ENCODE measurements around the gene GRB7.

GRB7 gene

DNA sequence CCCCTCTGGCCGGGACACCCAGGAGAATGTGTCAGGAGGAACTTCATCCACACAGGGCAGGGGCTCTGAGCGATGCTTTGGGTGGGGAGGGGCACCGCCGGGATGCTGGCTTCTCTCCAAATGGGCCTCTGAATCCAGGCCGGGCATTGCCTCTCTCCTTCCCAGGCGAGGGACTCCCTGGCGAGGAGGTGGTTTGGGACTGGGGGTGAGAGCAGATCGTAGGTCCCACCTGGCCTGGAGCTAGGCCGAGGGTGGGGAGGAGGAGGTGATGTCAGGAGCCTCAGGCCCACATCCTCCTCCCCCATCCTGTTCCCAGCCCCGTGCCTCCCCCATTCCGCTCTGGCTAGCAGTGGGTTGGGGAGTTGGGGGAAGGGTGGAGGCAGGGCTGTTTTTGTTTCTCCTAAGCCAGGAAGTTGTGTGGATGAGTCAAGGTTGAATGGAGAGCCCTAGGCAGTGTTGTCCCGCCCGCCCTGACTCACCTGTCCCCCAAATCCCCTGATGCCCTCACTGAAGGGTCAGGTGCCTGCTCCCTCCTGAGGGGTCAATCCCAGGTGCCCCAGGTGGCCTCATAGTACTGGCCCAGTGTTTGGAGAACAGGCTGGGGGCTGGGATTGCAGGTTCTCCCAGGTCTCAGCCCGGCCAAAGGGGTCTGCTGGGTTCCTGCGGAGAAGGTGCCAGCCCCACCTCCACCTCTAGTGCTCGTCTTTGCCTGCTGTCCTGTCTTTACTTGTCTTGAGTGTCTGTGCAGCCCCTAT lies 2.8 kb downstream of the GRB7 start:
- Histone ChIP-seq H3K9me3 (ENCODE audit: insufficient read depth, low read length) (no peaks in the 10 kb centered on the region), H3K36me3 (ENCODE audit: low read length) (no peaks in the 10 kb centered on the region), H3K27ac (ENCODE audit: low read depth, low read length) (no peak overlapping the region), H3F3A (ENCODE audit: insufficient read depth) (no peaks in the 10 kb centered on the region), H4K20me1 (ENCODE audit: low read depth, low read length) (no peaks in the 10 kb centered on the region), H3K27me3 (ENCODE audit: low read length) (no peaks in the 10 kb centered on the region), H3K9ac (ENCODE audit: low read length) (no peak overlapping the region), H3K79me2 (ENCODE audit: insufficient read depth, low read length) (no peaks in the 10 kb centered on the region), H3K4me3 (ENCODE audit: insufficient read depth, low read length, poor library complexity, severe bottlenecking) (no peak overlapping the region), H2AFZ (ENCODE audit: low read depth, low read length, severe bottlenecking) (no peak overlapping the region), H3K9me2 (replicated peaks; ENCODE audit: insufficient read depth, low read length) (no peaks in the 10 kb centered on the region), H3K4me2 (ENCODE audit: low read depth, low read length, poor library complexity, severe bottlenecking) (no peak overlapping the region)
- TF ChIP-seq EZH2phosphoT487 (conservative IDR thresholded peaks at IDR 0.05; ENCODE audit: low read length), result no peak
- TF ChIP-seq, protein P1, sequence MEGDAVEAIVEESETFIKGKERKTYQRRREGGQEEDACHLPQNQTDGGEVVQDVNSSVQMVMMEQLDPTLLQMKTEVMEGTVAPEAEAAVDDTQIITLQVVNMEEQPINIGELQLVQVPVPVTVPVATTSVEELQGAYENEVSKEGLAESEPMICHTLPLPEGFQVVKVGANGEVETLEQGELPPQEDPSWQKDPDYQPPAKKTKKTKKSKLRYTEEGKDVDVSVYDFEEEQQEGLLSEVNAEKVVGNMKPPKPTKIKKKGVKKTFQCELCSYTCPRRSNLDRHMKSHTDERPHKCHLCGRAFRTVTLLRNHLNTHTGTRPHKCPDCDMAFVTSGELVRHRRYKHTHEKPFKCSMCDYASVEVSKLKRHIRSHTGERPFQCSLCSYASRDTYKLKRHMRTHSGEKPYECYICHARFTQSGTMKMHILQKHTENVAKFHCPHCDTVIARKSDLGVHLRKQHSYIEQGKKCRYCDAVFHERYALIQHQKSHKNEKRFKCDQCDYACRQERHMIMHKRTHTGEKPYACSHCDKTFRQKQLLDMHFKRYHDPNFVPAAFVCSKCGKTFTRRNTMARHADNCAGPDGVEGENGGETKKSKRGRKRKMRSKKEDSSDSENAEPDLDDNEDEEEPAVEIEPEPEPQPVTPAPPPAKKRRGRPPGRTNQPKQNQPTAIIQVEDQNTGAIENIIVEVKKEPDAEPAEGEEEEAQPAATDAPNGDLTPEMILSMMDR (IDR thresholded peaks at IDR 0.05; ENCODE audit: insufficient read depth, low read length, poor library complexity, severe bottlenecking), result no peak

DNA sequence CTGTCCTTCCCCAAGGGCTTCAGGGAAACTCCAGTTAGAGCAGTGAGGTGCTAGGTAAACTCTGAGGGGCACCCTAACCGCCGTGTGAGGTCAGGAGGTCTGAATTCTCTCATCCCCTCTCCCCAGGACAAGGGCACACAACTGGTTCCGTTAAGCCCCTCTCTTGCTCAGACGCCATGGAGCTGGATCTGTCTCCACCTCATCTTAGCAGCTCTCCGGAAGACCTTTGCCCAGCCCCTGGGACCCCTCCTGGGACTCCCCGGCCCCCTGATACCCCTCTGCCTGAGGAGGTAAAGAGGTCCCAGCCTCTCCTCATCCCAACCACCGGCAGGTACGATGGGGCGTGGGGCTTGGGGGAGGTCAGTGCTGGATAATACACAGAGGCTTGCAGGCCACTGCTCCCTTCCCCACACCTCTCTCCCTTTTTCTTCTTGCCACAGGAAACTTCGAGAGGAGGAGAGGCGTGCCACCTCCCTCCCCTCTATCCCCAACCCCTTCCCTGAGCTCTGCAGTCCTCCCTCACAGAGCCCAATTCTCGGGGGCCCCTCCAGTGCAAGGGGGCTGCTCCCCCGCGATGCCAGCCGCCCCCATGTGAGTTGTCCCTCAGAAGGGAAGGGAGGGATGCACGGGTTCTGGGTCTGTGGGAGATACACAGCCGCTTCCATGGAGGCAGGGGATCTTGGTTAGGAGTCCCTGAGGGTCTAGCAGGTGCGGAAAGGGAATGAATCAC lies 4.6 kb downstream of the GRB7 start:
- no peaks in the 10 kb centered on the region for H3K27me3 ChIP-seq (ENCODE audit: low read length)
- H3K9me2 ChIP-seq (replicated peaks; ENCODE audit: insufficient read depth, low read length), result no peaks in the 10 kb centered on the region
- TF ChIP-seq, protein P1 (IDR thresholded peaks at IDR 0.05; ENCODE audit: insufficient read depth, low read length, poor library complexity, severe bottlenecking), result no peak
- no peak for TF ChIP-seq EZH2phosphoT487 (conservative IDR thresholded peaks at IDR 0.05; ENCODE audit: low read length)
- H3K27ac ChIP-seq (ENCODE audit: low read depth, low read length), result no peak overlapping the region
- H4K20me1 ChIP-seq (ENCODE audit: low read depth, low read length), result no peaks in the 10 kb centered on the region
- no peaks in the 10 kb centered on the region for H3K9me3 ChIP-seq (ENCODE audit: insufficient read depth, low read length)
- no peaks in the 10 kb centered on the region for H3K36me3 ChIP-seq (ENCODE audit: low read length)
- H3F3A ChIP-seq (ENCODE audit: insufficient read depth), result no peaks in the 10 kb centered on the region
- H3K79me2 ChIP-seq (ENCODE audit: insufficient read depth, low read length), result no peaks in the 10 kb centered on the region
- no peak overlapping the region for H3K4me2 ChIP-seq (ENCODE audit: low read depth, low read length, poor library complexity, severe bottlenecking)
- no peak overlapping the region for H3K9ac ChIP-seq (ENCODE audit: low read length)
- no peak overlapping the region for H2AFZ ChIP-seq (ENCODE audit: low read depth, low read length, severe bottlenecking)
- no peak overlapping the region for H3K4me3 ChIP-seq (ENCODE audit: insufficient read depth, low read length, poor library complexity, severe bottlenecking)

DNA sequence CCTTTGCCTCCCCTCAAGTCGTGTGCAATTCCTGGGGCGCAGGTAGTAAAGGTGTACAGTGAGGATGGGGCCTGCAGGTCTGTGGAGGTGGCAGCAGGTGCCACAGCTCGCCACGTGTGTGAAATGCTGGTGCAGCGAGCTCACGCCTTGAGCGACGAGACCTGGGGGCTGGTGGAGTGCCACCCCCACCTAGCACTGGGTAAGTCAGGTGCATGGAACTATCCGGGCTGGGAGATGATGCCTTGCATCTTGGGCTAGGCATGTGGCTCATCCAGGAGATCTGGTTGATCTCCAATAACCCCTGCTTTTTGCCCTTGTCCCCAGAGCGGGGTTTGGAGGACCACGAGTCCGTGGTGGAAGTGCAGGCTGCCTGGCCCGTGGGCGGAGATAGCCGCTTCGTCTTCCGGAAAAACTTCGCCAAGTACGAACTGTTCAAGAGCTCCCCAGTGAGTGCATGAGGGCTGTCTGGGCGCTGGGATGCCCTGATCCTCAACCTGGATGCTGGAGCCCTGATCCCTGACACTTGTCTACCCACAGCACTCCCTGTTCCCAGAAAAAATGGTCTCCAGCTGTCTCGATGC lies 5.2 kb downstream of the GRB7 start:
- H3K9ac ChIP-seq (ENCODE audit: low read length), result no peak overlapping the region
- no peak for TF ChIP-seq EZH2phosphoT487 (conservative IDR thresholded peaks at IDR 0.05; ENCODE audit: low read length)
- TF ChIP-seq, protein P1 (IDR thresholded peaks at IDR 0.05; ENCODE audit: insufficient read depth, low read length, poor library complexity, severe bottlenecking), result no peak
- no peak overlapping the region for H2AFZ ChIP-seq (ENCODE audit: low read depth, low read length, severe bottlenecking)
- H3K79me2 ChIP-seq (ENCODE audit: insufficient read depth, low read length), result no peaks in the 10 kb centered on the region
- no peaks in the 10 kb centered on the region for H3K36me3 ChIP-seq (ENCODE audit: low read length)
- H4K20me1 ChIP-seq (ENCODE audit: low read depth, low read length), result no peaks in the 10 kb centered on the region
- no peaks in the 10 kb centered on the region for H3F3A ChIP-seq (ENCODE audit: insufficient read depth)
- H3K9me3 ChIP-seq (ENCODE audit: insufficient read depth, low read length), result no peaks in the 10 kb centered on the region
- H3K4me2 ChIP-seq (ENCODE audit: low read depth, low read length, poor library complexity, severe bottlenecking), result no peak overlapping the region
- no peak overlapping the region for H3K27ac ChIP-seq (ENCODE audit: low read depth, low read length)
- H3K9me2 ChIP-seq (replicated peaks; ENCODE audit: insufficient read depth, low read length), result no peaks in the 10 kb centered on the region
- no peak overlapping the region for H3K4me3 ChIP-seq (ENCODE audit: insufficient read depth, low read length, poor library complexity, severe bottlenecking)
- H3K27me3 ChIP-seq (ENCODE audit: low read length), result no peaks in the 10 kb centered on the region
